Measurements from ENCODE around the gene HDAC4.

HDAC4 gene

GRCh38 chr2:239124152-239124899 is 276.5 kb downstream of the HDAC4 start:
- Histone ChIP-seq H3K27ac (no peak overlapping the region), H3K4me3 (ENCODE audit: low read depth, low read length) (no peak overlapping the region), H3K36me3 (replicated peaks) (peaks cover 5% of the 10 kb centered on the region), H3K27me3 (replicated peaks) (no peaks in the 10 kb centered on the region)
- TF ChIP-seq, protein P1, sequence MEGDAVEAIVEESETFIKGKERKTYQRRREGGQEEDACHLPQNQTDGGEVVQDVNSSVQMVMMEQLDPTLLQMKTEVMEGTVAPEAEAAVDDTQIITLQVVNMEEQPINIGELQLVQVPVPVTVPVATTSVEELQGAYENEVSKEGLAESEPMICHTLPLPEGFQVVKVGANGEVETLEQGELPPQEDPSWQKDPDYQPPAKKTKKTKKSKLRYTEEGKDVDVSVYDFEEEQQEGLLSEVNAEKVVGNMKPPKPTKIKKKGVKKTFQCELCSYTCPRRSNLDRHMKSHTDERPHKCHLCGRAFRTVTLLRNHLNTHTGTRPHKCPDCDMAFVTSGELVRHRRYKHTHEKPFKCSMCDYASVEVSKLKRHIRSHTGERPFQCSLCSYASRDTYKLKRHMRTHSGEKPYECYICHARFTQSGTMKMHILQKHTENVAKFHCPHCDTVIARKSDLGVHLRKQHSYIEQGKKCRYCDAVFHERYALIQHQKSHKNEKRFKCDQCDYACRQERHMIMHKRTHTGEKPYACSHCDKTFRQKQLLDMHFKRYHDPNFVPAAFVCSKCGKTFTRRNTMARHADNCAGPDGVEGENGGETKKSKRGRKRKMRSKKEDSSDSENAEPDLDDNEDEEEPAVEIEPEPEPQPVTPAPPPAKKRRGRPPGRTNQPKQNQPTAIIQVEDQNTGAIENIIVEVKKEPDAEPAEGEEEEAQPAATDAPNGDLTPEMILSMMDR (IDR thresholded peaks at IDR 0.05; ENCODE audit: low read depth, low read length, missing control alignments): no peak
- in situ Hi-C loops (cut with HindIII; ENCODE audit: low pct_ligation_motif_present, low sequenced_read_pairs): no loop called here
- DNase-seq: no peak

GRCh38 chr2:239122421-239123110 is 278.3 kb downstream of the HDAC4 start:
- DNase-seq: no peak
- Histone ChIP-seq H3K27me3 (replicated peaks) (no peaks in the 10 kb centered on the region), H3K36me3 (replicated peaks) (peaks cover 5% of the 10 kb centered on the region), H3K4me3 (ENCODE audit: low read depth, low read length) (no peak overlapping the region), H3K27ac (no peak overlapping the region)
- in situ Hi-C loops (cut with HindIII; ENCODE audit: low pct_ligation_motif_present, low sequenced_read_pairs): no loop called here
- TF ChIP-seq, protein P1 (IDR thresholded peaks at IDR 0.05; ENCODE audit: low read depth, low read length, missing control alignments): no peak

DNA sequence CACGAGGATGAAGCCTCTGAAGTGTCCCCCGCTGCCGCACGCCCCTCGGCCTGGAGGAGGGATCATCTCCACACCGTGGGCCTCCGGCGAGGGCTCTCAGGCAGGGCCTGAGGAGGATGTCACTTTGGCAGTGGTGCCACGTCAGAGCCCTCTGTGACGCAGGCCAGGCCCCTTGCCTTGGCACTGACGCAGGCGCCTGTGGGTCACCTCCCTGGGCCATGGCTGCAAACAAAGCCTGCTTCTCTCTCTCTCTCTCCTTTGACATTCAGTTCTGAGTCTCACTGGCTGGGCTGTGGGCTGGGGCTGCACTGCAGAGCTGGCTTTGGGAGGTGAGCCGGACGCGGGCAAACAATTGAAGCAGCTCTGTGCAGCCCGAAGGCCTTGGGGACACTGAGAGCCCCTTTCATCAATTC is 279.2 kb downstream of the HDAC4 start:
- Histone ChIP-seq H3K4me3 (ENCODE audit: low read depth, low read length) (no peak overlapping the region), H3K27me3 (replicated peaks) (no peaks in the 10 kb centered on the region), H3K27ac (no peak overlapping the region), H3K36me3 (replicated peaks) (peaks cover 5% of the 10 kb centered on the region)
- TF ChIP-seq, protein P1 (IDR thresholded peaks at IDR 0.05; ENCODE audit: low read depth, low read length, missing control alignments): no peak
- in situ Hi-C loops (cut with HindIII; ENCODE audit: low pct_ligation_motif_present, low sequenced_read_pairs): no loop called here
- DNase-seq: no peak

- in situ Hi-C loops (cut with HindIII; ENCODE audit: low pct_ligation_motif_present, low sequenced_read_pairs): no loop called here
- no peaks in the 10 kb centered on the region for H3K27me3 ChIP-seq (replicated peaks)
- H3K27ac ChIP-seq: no peak overlapping the region
- no peak overlapping the region for H3K4me3 ChIP-seq (ENCODE audit: low read depth, low read length)
- peaks cover 5% of the 10 kb centered on the region for H3K36me3 ChIP-seq (replicated peaks)
- no peak for DNase-seq
- TF ChIP-seq, protein P1 (IDR thresholded peaks at IDR 0.05; ENCODE audit: low read depth, low read length, missing control alignments): no peak
Observed at GRCh38 chr2:239120664-239121063, 280.2 kb downstream of the HDAC4 start.

- TF ChIP-seq, protein P1 (IDR thresholded peaks at IDR 0.05; ENCODE audit: low read depth, low read length, missing control alignments): peak; percentile 23
- no peaks in the 10 kb centered on the region for H3K36me3 ChIP-seq (replicated peaks)
- in situ Hi-C loops (cut with HindIII; ENCODE audit: low pct_ligation_motif_present, low sequenced_read_pairs): no loop called here
- no peak overlapping the region for H3K27ac ChIP-seq
- H3K27me3 ChIP-seq (replicated peaks): no peaks in the 10 kb centered on the region
- no peak overlapping the region for H3K4me3 ChIP-seq (ENCODE audit: low read depth, low read length)
- no peak for DNase-seq
Observed at GRCh38 chr2:239119346-239120126, 281.3 kb downstream of the HDAC4 start.
